ENCODE data around the gene CTNNA2. TPM values are rescaled to one million over a fixed set of nuclear protein-coding genes. Genes with fewer than 3 reads are reported as not detected.

The CTNNA2 gene
- total RNA-seq, 4 donors from 2014 or later = 0.88 to 14.9 (median 2.3) TPM; not detected in 1

- Histone ChIP-seq H3K27me3 (no peaks in the 10 kb centered on the region), H3K9me3 (no peaks in the 10 kb centered on the region), H3K4me3 (no peak overlapping the region), H3K4me1 (no peaks in the 10 kb centered on the region), H3K36me3 (no peaks in the 10 kb centered on the region), H3K27ac (no peak overlapping the region)
- intact Hi-C loops (cut with DNase I; ENCODE audit: low total_unique reads) = no loop called here
- TF ChIP-seq POLR2A (IDR thresholded peaks at IDR 0.05) (no peak), CTCF (IDR thresholded peaks at IDR 0.05) (no peak)
- no peak for DNase-seq
Measured at GRCh38 chr2:79996709-79997108, 483.9 kb downstream of the CTNNA2 start.

- no peaks in the 10 kb centered on the region for H3K36me3 ChIP-seq
- H3K27ac ChIP-seq = no peak overlapping the region
- intact Hi-C loops (cut with DNase I; ENCODE audit: low total_unique reads) = no loop called here
- no peak overlapping the region for H3K4me3 ChIP-seq
- H3K9me3 ChIP-seq = no peaks in the 10 kb centered on the region
- DNase-seq = no peak
- H3K4me1 ChIP-seq = no peaks in the 10 kb centered on the region
- TF ChIP-seq CTCF (IDR thresholded peaks at IDR 0.05) (no peak), POLR2A (IDR thresholded peaks at IDR 0.05) (no peak)
- no peaks in the 10 kb centered on the region for H3K27me3 ChIP-seq
Measured at GRCh38 chr2:80001701-80002101, 488.9 kb downstream of the CTNNA2 start.

- intact Hi-C loops (cut with DNase I; ENCODE audit: low total_unique reads) = no loop called here
Measured at GRCh38 chr2:80002112-80002511, 489.3 kb downstream of the CTNNA2 start.

GRCh38 chr2:80002568-80003157 lies 489.8 kb downstream of the CTNNA2 start:
- intact Hi-C loops (cut with DNase I; ENCODE audit: low total_unique reads) = no loop called here
- TF ChIP-seq POLR2A (IDR thresholded peaks at IDR 0.05) (no peak), CTCF (IDR thresholded peaks at IDR 0.05) (no peak)
- Histone ChIP-seq H3K4me1 (no peaks in the 10 kb centered on the region), H3K36me3 (no peaks in the 10 kb centered on the region), H3K27ac (no peak overlapping the region), H3K27me3 (no peaks in the 10 kb centered on the region), H3K9me3 (no peaks in the 10 kb centered on the region), H3K4me3 (no peak overlapping the region)
- DNase-seq = no peak

More at GRCh38 chr2:80002112-80002511, 489.3 kb downstream of the CTNNA2 start:
- Histone ChIP-seq H3K36me3 (no peaks in the 10 kb centered on the region), H3K4me3 (no peak overlapping the region), H3K27me3 (no peaks in the 10 kb centered on the region), H3K9me3 (no peaks in the 10 kb centered on the region), H3K27ac (no peak overlapping the region), H3K4me1 (no peaks in the 10 kb centered on the region)
- no peak for DNase-seq
- TF ChIP-seq CTCF (IDR thresholded peaks at IDR 0.05) = no peak
- no peak for TF ChIP-seq POLR2A (IDR thresholded peaks at IDR 0.05)

- no peak overlapping the region for H3K27ac ChIP-seq
- no peaks in the 10 kb centered on the region for H3K36me3 ChIP-seq
- no peaks in the 10 kb centered on the region for H3K27me3 ChIP-seq
- H3K4me1 ChIP-seq = no peaks in the 10 kb centered on the region
- intact Hi-C loops (cut with DNase I; ENCODE audit: low total_unique reads) = no loop called here
- no peak for TF ChIP-seq CTCF (IDR thresholded peaks at IDR 0.05)
- TF ChIP-seq POLR2A (IDR thresholded peaks at IDR 0.05) = no peak
- H3K4me3 ChIP-seq = no peak overlapping the region
- DNase-seq = no peak
- H3K9me3 ChIP-seq = no peaks in the 10 kb centered on the region
Measured at GRCh38 chr2:80007777-80008503, 495.1 kb downstream of the CTNNA2 start.

Data from uterus (tissue), 4 donors.